Measurements from ENCODE around the gene CHCHD6. TPM values are rescaled to one million over a fixed set of nuclear protein-coding genes. Genes with fewer than 3 reads are reported as not detected.

The CHCHD6 gene
- total RNA-seq, 3 donors from 2014 or later (not counting 1 experiment from before 2014, with no cell fraction given), result 5.3 to 9.9 (median 8.3) TPM

GRCh38 chr3:126891141-126891540 is 187.1 kb downstream of the CHCHD6 start:
- TF ChIP-seq, protein P1, sequence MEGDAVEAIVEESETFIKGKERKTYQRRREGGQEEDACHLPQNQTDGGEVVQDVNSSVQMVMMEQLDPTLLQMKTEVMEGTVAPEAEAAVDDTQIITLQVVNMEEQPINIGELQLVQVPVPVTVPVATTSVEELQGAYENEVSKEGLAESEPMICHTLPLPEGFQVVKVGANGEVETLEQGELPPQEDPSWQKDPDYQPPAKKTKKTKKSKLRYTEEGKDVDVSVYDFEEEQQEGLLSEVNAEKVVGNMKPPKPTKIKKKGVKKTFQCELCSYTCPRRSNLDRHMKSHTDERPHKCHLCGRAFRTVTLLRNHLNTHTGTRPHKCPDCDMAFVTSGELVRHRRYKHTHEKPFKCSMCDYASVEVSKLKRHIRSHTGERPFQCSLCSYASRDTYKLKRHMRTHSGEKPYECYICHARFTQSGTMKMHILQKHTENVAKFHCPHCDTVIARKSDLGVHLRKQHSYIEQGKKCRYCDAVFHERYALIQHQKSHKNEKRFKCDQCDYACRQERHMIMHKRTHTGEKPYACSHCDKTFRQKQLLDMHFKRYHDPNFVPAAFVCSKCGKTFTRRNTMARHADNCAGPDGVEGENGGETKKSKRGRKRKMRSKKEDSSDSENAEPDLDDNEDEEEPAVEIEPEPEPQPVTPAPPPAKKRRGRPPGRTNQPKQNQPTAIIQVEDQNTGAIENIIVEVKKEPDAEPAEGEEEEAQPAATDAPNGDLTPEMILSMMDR (IDR thresholded peaks at IDR 0.05), result no peak
- Histone ChIP-seq H3K9me3 (ENCODE audit: control insufficient read depth, insufficient read depth, low read length) (no peaks in the 10 kb centered on the region), H3K4me1 (ENCODE audit: control insufficient read depth, insufficient read depth, low read length) (no peaks in the 10 kb centered on the region), H3K27me3 (ENCODE audit: control insufficient read depth, insufficient read depth, low read length) (no peaks in the 10 kb centered on the region), H3K27ac (ENCODE audit: low read length) (no peak overlapping the region), H3K36me3 (ENCODE audit: control insufficient read depth, insufficient read depth, low read length) (no peaks in the 10 kb centered on the region), H3K4me3 (ENCODE audit: low read length) (no peak overlapping the region)
- WGBS (ENCODE audit: insufficient coverage), result 94% methylated on average over 7 of the region's 7 CpGs
- H3K27me3 Mint-ChIP-seq (ENCODE audit: low read depth in 2 of 2), result peaks cover 26 to 38% of the 10 kb centered on the region in 2 donors
- intact Hi-C loops (cut with micrococcal nuclease), result no loop called here
- H3K36me3 Mint-ChIP-seq, result no peaks in the 10 kb centered on the region
- H3K9me3 Mint-ChIP-seq, result no peaks in the 10 kb centered on the region
- H3K4me3 Mint-ChIP-seq, result no peak overlapping the region
- no peaks in the 10 kb centered on the region for H3K4me1 Mint-ChIP-seq
- no peak overlapping the region for H3K27ac Mint-ChIP-seq
- ATAC-seq (no peak), DNase-seq (no peak)

GRCh38 chr3:126891791-126892190 is 187.8 kb downstream of the CHCHD6 start:
- H3K27ac ChIP-seq (ENCODE audit: low read length), result no peak overlapping the region
- H3K9me3 ChIP-seq (ENCODE audit: control insufficient read depth, insufficient read depth, low read length), result no peaks in the 10 kb centered on the region
- intact Hi-C loops (cut with micrococcal nuclease), result no loop called here
- Mint-ChIP-seq H3K36me3 (no peaks in the 10 kb centered on the region), H3K9me3 (no peaks in the 10 kb centered on the region), H3K27me3 (ENCODE audit: low read depth in 2 of 2) (peaks cover 31 to 44% of the 10 kb centered on the region in 2 donors), H3K4me1 (no peaks in the 10 kb centered on the region), H3K4me3 (no peak overlapping the region), H3K27ac (no peak overlapping the region)
- no peak overlapping the region for H3K4me3 ChIP-seq (ENCODE audit: low read length)
- 97% methylated on average over 10 of the region's 10 CpGs for WGBS (ENCODE audit: insufficient coverage)
- no peaks in the 10 kb centered on the region for H3K27me3 ChIP-seq (ENCODE audit: control insufficient read depth, insufficient read depth, low read length)
- ATAC-seq (no peak), DNase-seq (no peak)
- no peaks in the 10 kb centered on the region for H3K4me1 ChIP-seq (ENCODE audit: control insufficient read depth, insufficient read depth, low read length)
- TF ChIP-seq, protein P1 (IDR thresholded peaks at IDR 0.05), result no peak
- no peaks in the 10 kb centered on the region for H3K36me3 ChIP-seq (ENCODE audit: control insufficient read depth, insufficient read depth, low read length)

DNA sequence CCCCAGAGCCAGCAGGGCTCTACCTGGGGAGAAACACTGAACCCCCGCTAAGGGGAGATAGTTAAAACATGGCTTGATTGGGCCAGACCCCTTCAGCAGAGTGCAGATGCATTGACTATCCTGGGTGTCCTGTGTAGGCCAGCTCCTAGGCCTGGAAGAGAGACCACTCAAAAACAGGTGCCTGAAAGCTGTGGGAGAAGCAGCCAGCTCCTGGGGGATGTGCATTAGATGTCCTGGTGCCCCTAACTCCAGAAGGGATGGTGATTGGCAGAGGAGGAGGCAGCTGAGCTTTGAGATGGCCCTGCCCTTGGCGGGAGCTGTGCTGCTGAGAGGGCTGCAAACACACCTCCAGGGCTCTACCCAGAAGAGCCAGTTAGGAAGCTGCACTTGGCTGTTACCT is 189.6 kb downstream of the CHCHD6 start:
- H3K4me3 Mint-ChIP-seq, result no peak overlapping the region
- Histone ChIP-seq H3K27ac (ENCODE audit: low read length) (no peak overlapping the region), H3K4me3 (ENCODE audit: low read length) (no peak overlapping the region), H3K9me3 (ENCODE audit: control insufficient read depth, insufficient read depth, low read length) (no peaks in the 10 kb centered on the region), H3K36me3 (ENCODE audit: control insufficient read depth, insufficient read depth, low read length) (no peaks in the 10 kb centered on the region), H3K4me1 (ENCODE audit: control insufficient read depth, insufficient read depth, low read length) (no peaks in the 10 kb centered on the region), H3K27me3 (ENCODE audit: control insufficient read depth, insufficient read depth, low read length) (no peaks in the 10 kb centered on the region)
- WGBS (ENCODE audit: insufficient coverage), result 98% methylated on average over 2 of the region's 2 CpGs
- no peaks in the 10 kb centered on the region for H3K36me3 Mint-ChIP-seq
- H3K9me3 Mint-ChIP-seq, result no peaks in the 10 kb centered on the region
- intact Hi-C loops (cut with micrococcal nuclease), result no loop called here
- no peak for DNase-seq
- peaks cover 37 to 53% of the 10 kb centered on the region in 2 donors for H3K27me3 Mint-ChIP-seq (ENCODE audit: low read depth in 2 of 2)
- no peak for ATAC-seq
- TF ChIP-seq, protein P1 (IDR thresholded peaks at IDR 0.05), result no peak
- H3K27ac Mint-ChIP-seq, result no peak overlapping the region
- H3K4me1 Mint-ChIP-seq, result no peaks in the 10 kb centered on the region

DNA sequence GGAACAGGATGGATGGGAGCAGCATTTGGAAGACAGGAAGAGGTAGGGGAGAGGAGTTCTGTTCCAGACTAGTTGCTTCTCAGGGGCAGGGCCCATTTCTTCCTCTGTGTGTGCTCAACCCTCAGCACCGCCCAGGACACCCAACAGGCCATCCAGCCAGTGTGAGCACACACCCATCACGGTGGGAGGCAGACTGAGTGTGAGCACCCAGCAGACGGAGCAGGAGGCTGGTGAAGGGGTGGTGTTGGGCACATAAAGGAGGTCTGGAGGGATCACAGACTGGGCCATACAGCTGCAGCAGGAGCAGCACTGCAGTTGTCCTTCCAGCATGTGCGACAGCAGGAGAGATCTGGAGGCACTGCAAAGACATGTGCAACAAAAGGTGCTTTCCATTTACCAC is 190.4 kb downstream of the CHCHD6 start:
- H3K36me3 ChIP-seq (ENCODE audit: control insufficient read depth, insufficient read depth, low read length), result no peaks in the 10 kb centered on the region
- intact Hi-C loops (cut with micrococcal nuclease), result no loop called here
- Mint-ChIP-seq H3K36me3 (no peaks in the 10 kb centered on the region), H3K9me3 (no peaks in the 10 kb centered on the region), H3K27ac (no peak overlapping the region), H3K4me3 (no peak overlapping the region), H3K4me1 (no peaks in the 10 kb centered on the region), H3K27me3 (ENCODE audit: low read depth in 2 of 2) (peaks cover 37 to 55% of the 10 kb centered on the region in 2 donors)
- H3K4me1 ChIP-seq (ENCODE audit: control insufficient read depth, insufficient read depth, low read length), result no peaks in the 10 kb centered on the region
- no peaks in the 10 kb centered on the region for H3K9me3 ChIP-seq (ENCODE audit: control insufficient read depth, insufficient read depth, low read length)
- no peak for ATAC-seq
- H3K27me3 ChIP-seq (ENCODE audit: control insufficient read depth, insufficient read depth, low read length), result no peaks in the 10 kb centered on the region
- TF ChIP-seq, protein P1 (IDR thresholded peaks at IDR 0.05), result no peak
- H3K4me3 ChIP-seq (ENCODE audit: low read length), result no peak overlapping the region
- 96% methylated on average over 4 of the region's 4 CpGs for WGBS (ENCODE audit: insufficient coverage)
- no peak for DNase-seq
- H3K27ac ChIP-seq (ENCODE audit: low read length), result no peak overlapping the region
